ENCODE data around the gene OR6S1.

DNA sequence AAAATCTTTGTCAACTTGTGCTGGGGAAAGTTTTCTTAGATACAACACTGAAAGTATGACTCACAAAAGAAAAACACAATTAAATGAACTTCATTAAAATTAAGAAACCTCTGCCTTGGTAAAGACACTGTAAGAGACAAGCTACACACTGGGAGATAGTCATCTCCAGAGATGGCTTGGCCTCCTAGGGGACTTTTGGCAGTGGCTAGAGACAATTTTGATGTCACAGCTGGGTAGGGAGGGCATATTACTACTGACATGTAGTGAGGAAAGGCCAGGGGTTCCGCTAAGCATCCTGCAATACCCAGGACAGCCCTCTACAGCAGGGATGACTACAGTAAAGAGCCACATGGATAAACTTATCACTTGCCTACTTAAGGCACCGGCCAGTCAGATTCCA is 34.2 kb upstream of the OR6S1 start:
- TF ChIP-seq, protein P1, sequence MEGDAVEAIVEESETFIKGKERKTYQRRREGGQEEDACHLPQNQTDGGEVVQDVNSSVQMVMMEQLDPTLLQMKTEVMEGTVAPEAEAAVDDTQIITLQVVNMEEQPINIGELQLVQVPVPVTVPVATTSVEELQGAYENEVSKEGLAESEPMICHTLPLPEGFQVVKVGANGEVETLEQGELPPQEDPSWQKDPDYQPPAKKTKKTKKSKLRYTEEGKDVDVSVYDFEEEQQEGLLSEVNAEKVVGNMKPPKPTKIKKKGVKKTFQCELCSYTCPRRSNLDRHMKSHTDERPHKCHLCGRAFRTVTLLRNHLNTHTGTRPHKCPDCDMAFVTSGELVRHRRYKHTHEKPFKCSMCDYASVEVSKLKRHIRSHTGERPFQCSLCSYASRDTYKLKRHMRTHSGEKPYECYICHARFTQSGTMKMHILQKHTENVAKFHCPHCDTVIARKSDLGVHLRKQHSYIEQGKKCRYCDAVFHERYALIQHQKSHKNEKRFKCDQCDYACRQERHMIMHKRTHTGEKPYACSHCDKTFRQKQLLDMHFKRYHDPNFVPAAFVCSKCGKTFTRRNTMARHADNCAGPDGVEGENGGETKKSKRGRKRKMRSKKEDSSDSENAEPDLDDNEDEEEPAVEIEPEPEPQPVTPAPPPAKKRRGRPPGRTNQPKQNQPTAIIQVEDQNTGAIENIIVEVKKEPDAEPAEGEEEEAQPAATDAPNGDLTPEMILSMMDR (IDR thresholded peaks at IDR 0.05), result no peak
- TF ChIP-seq POLR2A (IDR thresholded peaks at IDR 0.05) (no peak), POLR2AphosphoS5 (IDR thresholded peaks at IDR 0.05) (no peak)
